IMR-90 (cell line): ENCODE data around the gene NFKBIB. TPM values are rescaled to one million over a fixed set of nuclear protein-coding genes. Genes with fewer than 3 reads are reported as not detected.

Experiments
- ATAC-seq: fragments of 200-7000 bp; cut with Tn5 transposase; 2 replicates; pipeline ENCODE4 v1.9.1; 2020; ENCODE audit warnings: low read depth, mild to moderate bottlenecking, moderate library complexity
- BruUV-seq: library from RNA; stranded (reverse); fragments of 400-500 nt; replicated peaks from 2 replicates; lab custom pipeline; 2021; lab: Mats Ljungman, UMichigan
- CTCF ChIA-PET: fragments of 300-600 bp; formaldehyde crosslinking; extraction: SDS; loops from one replicate; lab custom pipeline; 2021; ENCODE audit warnings: antibody characterized with exemption; lab: Yijun Ruan, JAX
- POLR2A ChIA-PET: fragments of 300-600 bp; sonication (Branson Sonifier 250); formaldehyde crosslinking; loops from one replicate; lab custom pipeline; 2022; ENCODE audit warnings: antibody characterized with exemption; ENCODE audit not compliant: unreplicated experiment; lab: Charles Lee
- DNase-seq: peaks from one replicate; pipeline ENCODE4 v3.0.0; 2013
- H2AFZ ChIP-seq: replicated peaks from 2 replicates; pipeline ENCODE3; 2013; ENCODE audit warnings: low read length, mild to moderate bottlenecking; ENCODE audit not compliant: poor library complexity
- H2AK5ac ChIP-seq: 2 replicates; pipeline ENCODE4 v1.6.1; 2013; ENCODE audit warnings: low read depth, low read length, inconsistent platforms
- H2AK9ac ChIP-seq: replicated peaks from 2 replicates; pipeline ENCODE3; 2013; ENCODE audit warnings: mild to moderate bottlenecking, low read depth, low read length, moderate library complexity; ENCODE audit not compliant: poor library complexity
- H2BK120ac ChIP-seq: 2 replicates; pipeline ENCODE4 v1.6.1; 2013; ENCODE audit warnings: low read depth, low read length, inconsistent platforms
- H2BK15ac ChIP-seq: 3 replicates; pipeline ENCODE4 v1.6.1; 2013; ENCODE audit warnings: low read depth, low read length, inconsistent platforms
- H2BK20ac ChIP-seq: 2 replicates; pipeline ENCODE4 v1.6.1; 2013; ENCODE audit warnings: low read depth, mild to moderate bottlenecking, inconsistent platforms, low read length, moderate library complexity
- H2BK5ac ChIP-seq: 2 replicates; pipeline ENCODE4 v1.6.1; 2013; ENCODE audit warnings: mild to moderate bottlenecking, low read depth, low read length, inconsistent platforms; ENCODE audit not compliant: poor library complexity, severe bottlenecking
- H3K14ac ChIP-seq: replicated peaks from 2 replicates; pipeline ENCODE4 v1.6.1; 2013; ENCODE audit warnings: low read depth, low read length, inconsistent platforms
- H3K18ac ChIP-seq: 2 replicates; pipeline ENCODE4 v1.6.1; 2013; ENCODE audit warnings: low read depth, low read length, control low read depth
- H3K23ac ChIP-seq: 2 replicates; pipeline ENCODE4 v1.6.1; 2013; ENCODE audit warnings: low read depth, low read length, inconsistent platforms
- H3K27ac ChIP-seq: 2 replicates; pipeline ENCODE4 v1.5.1; 2013; ENCODE audit warnings: mild to moderate bottlenecking, control low read depth, low read length; ENCODE audit not compliant: insufficient read depth
- H3K27me3 ChIP-seq: 2 replicates; pipeline ENCODE4 v1.6.1; 2013; ENCODE audit warnings: low read length; ENCODE audit not compliant: control insufficient read depth, insufficient read depth
- H3K36me3 ChIP-seq: 2 replicates; pipeline ENCODE4 v1.6.1; 2013; ENCODE audit warnings: low read length, mixed read lengths; ENCODE audit not compliant: control insufficient read depth, insufficient read depth
- H3K4ac ChIP-seq: 2 replicates; pipeline ENCODE4 v1.6.1; 2013; ENCODE audit warnings: low read depth, low read length, inconsistent platforms
- H3K4me1 ChIP-seq: 2 replicates; pipeline ENCODE4 v1.6.1; 2013; ENCODE audit warnings: low read length, mixed read lengths; ENCODE audit not compliant: control insufficient read depth, insufficient read depth
- H3K4me2 ChIP-seq: 2 replicates; pipeline ENCODE4 v1.6.1; 2013; ENCODE audit warnings: low read depth, mild to moderate bottlenecking, control low read depth, low read length, moderate library complexity
- H3K4me3 ChIP-seq: 2 replicates; pipeline ENCODE4 v1.5.1; 2013; ENCODE audit warnings: low read depth, mild to moderate bottlenecking, control low read depth, low read length, moderate library complexity; ENCODE audit not compliant: insufficient read depth
- H3K56ac ChIP-seq: 2 replicates; pipeline ENCODE4 v1.6.1; 2013; ENCODE audit warnings: low read length, inconsistent platforms; ENCODE audit not compliant: insufficient read depth; ENCODE audit errors: extremely low read depth
- H3K79me1 ChIP-seq, 2 experiments: 2 replicates each; pipeline ENCODE4 v1.6.1; 2013; ENCODE audit warnings: low read length in 2 of 2, inconsistent platforms in 1 of 2, low read depth in 1 of 2
- H3K9ac ChIP-seq: 2 replicates; pipeline ENCODE4 v1.6.1; 2013; ENCODE audit warnings: low read depth, low read length, control low read depth
- H3K9me1 ChIP-seq: 2 replicates; pipeline ENCODE4 v1.6.1; 2013; ENCODE audit warnings: low read length, inconsistent platforms; ENCODE audit not compliant: insufficient read depth
- H3K9me3 ChIP-seq: 2 replicates; pipeline ENCODE4 v1.6.1; 2013; ENCODE audit warnings: low read length; ENCODE audit not compliant: control insufficient read depth, insufficient read depth
- H4K20me1 ChIP-seq: 2 replicates; pipeline ENCODE4 v1.6.1; 2013; ENCODE audit warnings: low read length, inconsistent platforms; ENCODE audit not compliant: insufficient read depth
- H4K5ac ChIP-seq: 2 replicates; pipeline ENCODE4 v1.6.1; 2013; ENCODE audit warnings: mild to moderate bottlenecking, low read depth, low read length, control low read depth
- H4K8ac ChIP-seq, 2 experiments: 2 replicates each; pipeline ENCODE4 v1.6.1; 2013; ENCODE audit warnings: low read depth in 2 of 2, low read length in 2 of 2, control low read depth in 1 of 2, inconsistent platforms in 1 of 2
- H4K91ac ChIP-seq: 2 replicates; pipeline ENCODE4 v1.6.1; 2013; ENCODE audit warnings: low read depth, low read length, inconsistent platforms; ENCODE audit not compliant: insufficient read depth
- NFE2L2 ChIP-seq: fragments of 150-350 bp; IDR thresholded peaks from 2 replicates; pipeline ENCODE4 v1.6.1; 2016; ENCODE audit warnings: low read depth, mild to moderate bottlenecking, low read length
- WGBS, 2 experiments: methylation state at CpG; one replicate each; pipeline versions ENCODE4 v1.1.5 to v1.1.7; 2013; ENCODE audit warnings: missing lambda C conversion rate in 2 of 2; ENCODE audit not compliant: insufficient read length in 1 of 2; ENCODE audit errors: extremely low coverage in 2 of 2; 5-methylcytosine and 5-hydroxymethylcytosine counted together
- dilution Hi-C: fragments of 300-500 bp; cut with HindIII; formaldehyde crosslinking; loops from one replicate; pipeline ENCODE4 v1.14.3; 2018; ENCODE audit warnings: low sequenced_read_pairs; ENCODE audit not compliant: unreplicated experiment
- in situ Hi-C: fragments of 300-500 bp; cut with MboI; formaldehyde crosslinking; loops from 3 replicates; pipeline ENCODE4 v1.14.3; 2019; ENCODE audit warnings: low sequenced_read_pairs, inconsistent platforms, mixed read lengths
- intact Hi-C: fragments of 100-400 bp; cut with micrococcal nuclease; formaldehyde crosslinking; loops from 2 replicates; pipeline ENCODE4 v1.10.0; 2022
- polyA plus RNA-seq, 3 experiments: library from polyadenylated mRNA; depleted of rRNA; stranded (reverse); fragments of >200 nt; gene quantifications; 2 replicates each; pipeline ENCODE4 v1.2.3, GENCODE V29; 2012; ENCODE audit warnings: low replicate concordance in 1 of 3
- total RNA-seq: library from RNA; depleted of rRNA; stranded (reverse); fragments of >200 nt; gene quantifications from 2 replicates; pipeline ENCODE4 v1.2.3, GENCODE V29; 2012

NFKBIB gene
- total and polyA plus RNA-seq, 2 of the 4 experiments (the other 2 are of a cell fraction), result 7.5 to 25.5 TPM

GRCh38 chr19:38951187-38951586 is 51.4 kb downstream of the NFKBIB start:
- H3K4me2 ChIP-seq, result no peak overlapping the region
- no peak overlapping the region for H2BK20ac ChIP-seq
- ChIA-PET CTCF (no interaction called here), POLR2A (no interaction called here)
- H2AK9ac ChIP-seq, result no peak overlapping the region
- no peak overlapping the region for H3K27ac ChIP-seq
- WGBS, 2 experiments, result no CpG with 5 or more reads among the region's 3 CpGs
- H3K9ac ChIP-seq, result no peak overlapping the region
- no peak overlapping the region for H2BK5ac ChIP-seq
- no peak overlapping the region for H3K4ac ChIP-seq
- no peak overlapping the region for H4K91ac ChIP-seq
- no TSS peak for BruUV-seq
- DNase-seq (no peak), ATAC-seq (no peak)
- H3K79me1 ChIP-seq, result no peaks in the 10 kb centered on the region
- dilution Hi-C loops (no loop called here), intact Hi-C loops (no loop called here), in situ Hi-C loops (loop anchor here (10.0 kb wide), 1 partner anchor 374 kb away; the partner anchor contains the start of gene LRFN1)
- H4K5ac ChIP-seq, result no peak overlapping the region
- H3K56ac ChIP-seq, result no peak overlapping the region
- peaks cover 2% of the 10 kb centered on the region; the same call in 1 of the 2 replicates for H3K4me1 ChIP-seq
- no peak for TF ChIP-seq NFE2L2
- no peak overlapping the region for H4K8ac ChIP-seq
- H4K20me1 ChIP-seq, result no peaks in the 10 kb centered on the region; the same call in 1 of the 2 replicates
- peaks cover 7% of the 10 kb centered on the region for H3K36me3 ChIP-seq
- no peak overlapping the region for H2BK120ac ChIP-seq
- H3K4me3 ChIP-seq, result no peak overlapping the region
- no peaks in the 10 kb centered on the region for H3K27me3 ChIP-seq
- no peak overlapping the region for H3K23ac ChIP-seq
- H3K14ac ChIP-seq, result no peak overlapping the region
- H3K9me3 ChIP-seq, result no peaks in the 10 kb centered on the region
- no peak overlapping the region for H2AK5ac ChIP-seq
- no peak overlapping the region for H3K18ac ChIP-seq
- H2AFZ ChIP-seq, result no peak overlapping the region
- H2BK15ac ChIP-seq, result no peak overlapping the region
- H3K9me1 ChIP-seq, result 0 out of 2 replicates have a peak, but pooled peaks cover 3% of the 10 kb centered on the region
